ENCODE results near the gene DOCK2. TPM values are rescaled to one million over a fixed set of nuclear protein-coding genes. Genes with fewer than 3 reads are reported as not detected.

The DOCK2 gene
- total RNA-seq, 1 experiment from 2014 or later: 4.6 TPM

- Mint-ChIP-seq H3K9me3 (peaks cover 35% of the 10 kb centered on the region), H3K27ac (no peak overlapping the region), H3K4me3 (no peak overlapping the region), H3K27me3 (ENCODE audit: low read depth) (peaks cover 5% of the 10 kb centered on the region; the same call in 1 of the 2 replicates), H3K36me3 (peaks cover 27% of the 10 kb centered on the region), H3K4me1 (no peaks in the 10 kb centered on the region)
- TF ChIP-seq ARID4B (CRISPR knock-in tag; IDR thresholded peaks at IDR 0.05; ENCODE audit: borderline replicate concordance): no peak
- TF ChIP-seq KAT7 (CRISPR knock-in tag; IDR thresholded peaks at IDR 0.05; ENCODE audit: borderline replicate concordance): no peak
- no peak for TF ChIP-seq GABPB1 (CRISPR knock-in tag; IDR thresholded peaks at IDR 0.05)
- TF ChIP-seq, protein P1, sequence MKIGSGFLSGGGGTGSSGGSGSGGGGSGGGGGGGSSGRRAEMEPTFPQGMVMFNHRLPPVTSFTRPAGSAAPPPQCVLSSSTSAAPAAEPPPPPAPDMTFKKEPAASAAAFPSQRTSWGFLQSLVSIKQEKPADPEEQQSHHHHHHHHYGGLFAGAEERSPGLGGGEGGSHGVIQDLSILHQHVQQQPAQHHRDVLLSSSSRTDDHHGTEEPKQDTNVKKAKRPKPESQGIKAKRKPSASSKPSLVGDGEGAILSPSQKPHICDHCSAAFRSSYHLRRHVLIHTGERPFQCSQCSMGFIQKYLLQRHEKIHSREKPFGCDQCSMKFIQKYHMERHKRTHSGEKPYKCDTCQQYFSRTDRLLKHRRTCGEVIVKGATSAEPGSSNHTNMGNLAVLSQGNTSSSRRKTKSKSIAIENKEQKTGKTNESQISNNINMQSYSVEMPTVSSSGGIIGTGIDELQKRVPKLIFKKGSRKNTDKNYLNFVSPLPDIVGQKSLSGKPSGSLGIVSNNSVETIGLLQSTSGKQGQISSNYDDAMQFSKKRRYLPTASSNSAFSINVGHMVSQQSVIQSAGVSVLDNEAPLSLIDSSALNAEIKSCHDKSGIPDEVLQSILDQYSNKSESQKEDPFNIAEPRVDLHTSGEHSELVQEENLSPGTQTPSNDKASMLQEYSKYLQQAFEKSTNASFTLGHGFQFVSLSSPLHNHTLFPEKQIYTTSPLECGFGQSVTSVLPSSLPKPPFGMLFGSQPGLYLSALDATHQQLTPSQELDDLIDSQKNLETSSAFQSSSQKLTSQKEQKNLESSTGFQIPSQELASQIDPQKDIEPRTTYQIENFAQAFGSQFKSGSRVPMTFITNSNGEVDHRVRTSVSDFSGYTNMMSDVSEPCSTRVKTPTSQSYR (CRISPR knock-in tag; IDR thresholded peaks at IDR 0.05): no peak
- TF ChIP-seq E2F4 (CRISPR knock-in tag; IDR thresholded peaks at IDR 0.05; ENCODE audit: borderline replicate concordance, low read depth): no peak
- TF ChIP-seq CBFB (CRISPR knock-in tag; IDR thresholded peaks at IDR 0.05; ENCODE audit: low read depth): no peak
- TF ChIP-seq ELF4 (CRISPR knock-in tag; IDR thresholded peaks at IDR 0.05; ENCODE audit: low read depth): no peak
- TF ChIP-seq FOXK1 (CRISPR knock-in tag; IDR thresholded peaks at IDR 0.05): no peak
- TF ChIP-seq ZNF138 (CRISPR knock-in tag; conservative IDR thresholded peaks at IDR 0.05): no peak
- POLR2A ChIA-PET: no interaction called here
- DNase-seq (ENCODE audit: low spot score): no peak
- CTCF ChIA-PET: no interaction called here
- ATAC-seq: no peak
Measured at GRCh38 chr5:169848271-169848670, 211.2 kb downstream of the DOCK2 start.

DNA sequence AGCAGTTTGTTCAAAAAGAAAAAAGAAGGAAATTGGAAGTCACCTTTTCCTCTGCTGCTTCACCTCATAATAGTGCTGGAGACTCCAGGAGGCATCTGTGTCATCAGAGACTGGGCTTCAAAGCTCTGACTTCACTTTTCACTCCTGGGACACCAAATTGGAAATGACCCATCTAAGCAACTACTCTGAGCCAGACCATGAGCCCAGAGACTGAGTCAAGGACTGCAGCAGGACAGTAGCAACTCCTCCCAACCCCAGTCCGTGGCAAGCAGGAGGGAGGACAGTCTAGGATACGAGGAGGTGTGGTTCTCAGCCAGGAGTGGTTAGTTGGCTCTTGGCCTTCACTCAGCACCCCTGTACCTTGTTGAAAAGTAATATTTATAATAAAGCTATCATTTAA, 211.7 kb downstream of the DOCK2 start:
- Mint-ChIP-seq H3K36me3 (peaks cover 28% of the 10 kb centered on the region), H3K4me3 (no peak overlapping the region), H3K4me1 (no peaks in the 10 kb centered on the region), H3K9me3 (peaks cover 38% of the 10 kb centered on the region), H3K27ac (no peak overlapping the region), H3K27me3 (ENCODE audit: low read depth) (peaks cover 5% of the 10 kb centered on the region; the same call in 1 of the 2 replicates)
- ATAC-seq: no peak
- DNase-seq (ENCODE audit: low spot score): no peak
- ChIA-PET POLR2A (no interaction called here), CTCF (no interaction called here)
- TF ChIP-seq, protein P2, sequence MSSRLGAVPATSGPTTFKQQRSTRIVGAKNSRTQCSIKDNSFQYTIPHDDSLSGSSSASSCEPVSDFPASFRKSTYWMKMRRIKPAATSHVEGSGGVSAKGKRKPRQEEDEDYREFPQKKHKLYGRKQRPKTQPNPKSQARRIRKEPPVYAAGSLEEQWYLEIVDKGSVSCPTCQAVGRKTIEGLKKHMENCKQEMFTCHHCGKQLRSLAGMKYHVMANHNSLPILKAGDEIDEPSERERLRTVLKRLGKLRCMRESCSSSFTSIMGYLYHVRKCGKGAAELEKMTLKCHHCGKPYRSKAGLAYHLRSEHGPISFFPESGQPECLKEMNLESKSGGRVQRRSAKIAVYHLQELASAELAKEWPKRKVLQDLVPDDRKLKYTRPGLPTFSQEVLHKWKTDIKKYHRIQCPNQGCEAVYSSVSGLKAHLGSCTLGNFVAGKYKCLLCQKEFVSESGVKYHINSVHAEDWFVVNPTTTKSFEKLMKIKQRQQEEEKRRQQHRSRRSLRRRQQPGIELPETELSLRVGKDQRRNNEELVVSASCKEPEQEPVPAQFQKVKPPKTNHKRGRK (CRISPR knock-in tag; IDR thresholded peaks at IDR 0.05; ENCODE audit: borderline replicate concordance): no peak
- TF ChIP-seq GRHL2 (CRISPR knock-in tag; IDR thresholded peaks at IDR 0.05; ENCODE audit: insufficient replicate concordance, severe bottlenecking) (no peak), CREM (CRISPR knock-in tag; IDR thresholded peaks at IDR 0.05) (no peak), NFATC4 (CRISPR knock-in tag; IDR thresholded peaks at IDR 0.05) (no peak), MAX (CRISPR knock-in tag; IDR thresholded peaks at IDR 0.05) (no peak), ZBTB21 (CRISPR knock-in tag; IDR thresholded peaks at IDR 0.05; ENCODE audit: borderline replicate concordance) (no peak), E2F1 (CRISPR knock-in tag; IDR thresholded peaks at IDR 0.05) (no peak), ZNF263 (CRISPR knock-in tag; IDR thresholded peaks at IDR 0.05; ENCODE audit: low read depth) (no peak), SOX15 (CRISPR knock-in tag; IDR thresholded peaks at IDR 0.05) (no peak), EMX1 (CRISPR knock-in tag; IDR thresholded peaks at IDR 0.05) (no peak)
- TF ChIP-seq, protein P3, sequence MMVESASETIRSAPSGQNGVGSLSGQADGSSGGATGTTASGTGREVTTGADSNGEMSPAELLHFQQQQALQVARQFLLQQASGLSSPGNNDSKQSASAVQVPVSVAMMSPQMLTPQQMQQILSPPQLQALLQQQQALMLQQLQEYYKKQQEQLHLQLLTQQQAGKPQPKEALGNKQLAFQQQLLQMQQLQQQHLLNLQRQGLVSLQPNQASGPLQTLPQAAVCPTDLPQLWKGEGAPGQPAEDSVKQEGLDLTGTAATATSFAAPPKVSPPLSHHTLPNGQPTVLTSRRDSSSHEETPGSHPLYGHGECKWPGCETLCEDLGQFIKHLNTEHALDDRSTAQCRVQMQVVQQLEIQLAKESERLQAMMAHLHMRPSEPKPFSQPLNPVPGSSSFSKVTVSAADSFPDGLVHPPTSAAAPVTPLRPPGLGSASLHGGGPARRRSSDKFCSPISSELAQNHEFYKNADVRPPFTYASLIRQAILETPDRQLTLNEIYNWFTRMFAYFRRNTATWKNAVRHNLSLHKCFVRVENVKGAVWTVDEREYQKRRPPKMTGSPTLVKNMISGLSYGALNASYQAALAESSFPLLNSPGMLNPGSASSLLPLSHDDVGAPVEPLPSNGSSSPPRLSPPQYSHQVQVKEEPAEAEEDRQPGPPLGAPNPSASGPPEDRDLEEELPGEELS (CRISPR knock-in tag; IDR thresholded peaks at IDR 0.05): no peak
- TF ChIP-seq, protein P4, sequence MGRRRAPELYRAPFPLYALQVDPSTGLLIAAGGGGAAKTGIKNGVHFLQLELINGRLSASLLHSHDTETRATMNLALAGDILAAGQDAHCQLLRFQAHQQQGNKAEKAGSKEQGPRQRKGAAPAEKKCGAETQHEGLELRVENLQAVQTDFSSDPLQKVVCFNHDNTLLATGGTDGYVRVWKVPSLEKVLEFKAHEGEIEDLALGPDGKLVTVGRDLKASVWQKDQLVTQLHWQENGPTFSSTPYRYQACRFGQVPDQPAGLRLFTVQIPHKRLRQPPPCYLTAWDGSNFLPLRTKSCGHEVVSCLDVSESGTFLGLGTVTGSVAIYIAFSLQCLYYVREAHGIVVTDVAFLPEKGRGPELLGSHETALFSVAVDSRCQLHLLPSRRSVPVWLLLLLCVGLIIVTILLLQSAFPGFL (CRISPR knock-in tag; IDR thresholded peaks at IDR 0.05; ENCODE audit: borderline replicate concordance): no peak

All from WTC11 (cell line).